H1 (cell line): Measurements from ENCODE around the gene DPP10. TPM values are rescaled to one million over a fixed set of nuclear protein-coding genes. Genes with fewer than 3 reads are reported as not detected.

ENCODE experiments used
- CEBPB ChIP-seq: IDR thresholded peaks from 2 replicates; pipeline ENCODE4 v1.6.1; 2012; ENCODE audit warnings: low read depth, low read length
- CHD7 ChIP-seq: fragments of 300-600 bp; sonication (generic); IDR thresholded peaks from 2 replicates; pipeline ENCODE4 v1.7.1; 2012; ENCODE audit warnings: low read length, moderate library complexity, mild to moderate bottlenecking, inconsistent platforms; ENCODE audit not compliant: insufficient replicate concordance
- FOSL1 ChIP-seq: IDR thresholded peaks from 2 replicates; pipeline ENCODE4 v1.6.1; 2011; ENCODE audit warnings: mild to moderate bottlenecking, low read depth, low read length, moderate library complexity; ENCODE audit not compliant: insufficient read depth
- GTF2F1 ChIP-seq: IDR thresholded peaks from 2 replicates; pipeline ENCODE4 v1.6.1; 2012; ENCODE audit warnings: low read depth, low read length, improper control_type of control experiment, borderline replicate concordance
- MAFK ChIP-seq: IDR thresholded peaks from 2 replicates; pipeline ENCODE4 v1.6.1; 2012; ENCODE audit warnings: low read depth, mild to moderate bottlenecking, improper control_type of control experiment, low read length
- POLR2AphosphoS5 ChIP-seq: IDR thresholded peaks from 2 replicates; pipeline ENCODE4 v1.6.1; 2011; ENCODE audit warnings: low read depth, low read length
- TCF12 ChIP-seq: IDR thresholded peaks from 2 replicates; pipeline ENCODE4 v1.6.1; 2011; ENCODE audit warnings: low read depth, mild to moderate bottlenecking, low read length
- TEAD4 ChIP-seq: IDR thresholded peaks from 2 replicates; pipeline ENCODE4 v1.6.1; 2012; ENCODE audit warnings: low read depth, low read length, inconsistent platforms, mixed read lengths
- polyA plus RNA-seq, 7 experiments: library from polyadenylated mRNA; depleted of rRNA in 3 of 7; stranded (reverse) in 5 of 7; unstranded in 2 of 7; fragments of >200 nt in 5 of 7; fragments of 200-250 nt in 2 of 7; gene quantifications; 1 replicate in 5 of 7; 2 replicates in 1 of 7; 4 replicates in 1 of 7; pipeline versions ENCODE4 v1.2.1 to v1.2.3, GENCODE V29; 2011 to 2013; ENCODE audit warnings: missing spikeins in 2 of 7, mixed read lengths in 2 of 7
- total RNA-seq: library from RNA; stranded (reverse); fragmentation: NEBNext Ultra II Directional; extraction: Animal tissue kit (Norgen Biotek cat#: 25700); gene quantifications from 2 replicates; pipeline ENCODE4 v1.2.1, GENCODE V29; 2021

Gene DPP10
- total and polyA plus RNA-seq, 2 of the 8 experiments (the other 6 are each of a cell fraction or from before 2014, with no cell fraction given) = 3.3 to 7.2 TPM

DNA sequence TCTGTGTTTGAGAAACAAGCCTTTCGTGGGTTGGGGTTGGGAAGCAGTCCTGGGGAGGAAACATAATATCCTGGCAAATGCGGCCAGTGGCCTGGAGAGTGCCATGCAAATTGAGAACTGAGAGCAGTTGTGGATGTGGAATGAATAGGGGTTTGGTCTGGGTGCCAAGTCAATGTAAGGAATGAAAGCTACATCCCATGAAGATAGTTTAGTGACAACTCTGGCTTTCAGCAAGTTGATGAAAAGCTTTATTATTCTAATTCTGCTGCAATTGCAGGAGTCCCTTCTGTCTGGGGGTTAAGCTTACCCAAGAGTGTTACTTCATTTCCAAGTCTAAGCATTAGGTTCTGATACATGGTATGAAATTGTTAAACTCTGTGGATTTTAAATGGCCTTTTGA lies 771.6 kb downstream of the DPP10 start (continued):
- no peak for TF ChIP-seq TCF12
- TF ChIP-seq FOSL1 = no peak
- TF ChIP-seq MAFK = no peak
- no peak for TF ChIP-seq GTF2F1
- peak; percentile 73 for TF ChIP-seq CHD7
- peak; percentile 43; the same call in 1 of the 2 replicates for TF ChIP-seq CEBPB
- TF ChIP-seq TEAD4 = no peak
- TF ChIP-seq POLR2AphosphoS5 = no peak
